ENCODE measurements around the gene ATG13. TPM values are rescaled to one million over a fixed set of nuclear protein-coding genes. Genes with fewer than 3 reads are reported as not detected.

Gene ATG13
- total and polyA plus RNA-seq, 4 donors: 29.9 to 72.7 (median 53.0) TPM

DNA sequence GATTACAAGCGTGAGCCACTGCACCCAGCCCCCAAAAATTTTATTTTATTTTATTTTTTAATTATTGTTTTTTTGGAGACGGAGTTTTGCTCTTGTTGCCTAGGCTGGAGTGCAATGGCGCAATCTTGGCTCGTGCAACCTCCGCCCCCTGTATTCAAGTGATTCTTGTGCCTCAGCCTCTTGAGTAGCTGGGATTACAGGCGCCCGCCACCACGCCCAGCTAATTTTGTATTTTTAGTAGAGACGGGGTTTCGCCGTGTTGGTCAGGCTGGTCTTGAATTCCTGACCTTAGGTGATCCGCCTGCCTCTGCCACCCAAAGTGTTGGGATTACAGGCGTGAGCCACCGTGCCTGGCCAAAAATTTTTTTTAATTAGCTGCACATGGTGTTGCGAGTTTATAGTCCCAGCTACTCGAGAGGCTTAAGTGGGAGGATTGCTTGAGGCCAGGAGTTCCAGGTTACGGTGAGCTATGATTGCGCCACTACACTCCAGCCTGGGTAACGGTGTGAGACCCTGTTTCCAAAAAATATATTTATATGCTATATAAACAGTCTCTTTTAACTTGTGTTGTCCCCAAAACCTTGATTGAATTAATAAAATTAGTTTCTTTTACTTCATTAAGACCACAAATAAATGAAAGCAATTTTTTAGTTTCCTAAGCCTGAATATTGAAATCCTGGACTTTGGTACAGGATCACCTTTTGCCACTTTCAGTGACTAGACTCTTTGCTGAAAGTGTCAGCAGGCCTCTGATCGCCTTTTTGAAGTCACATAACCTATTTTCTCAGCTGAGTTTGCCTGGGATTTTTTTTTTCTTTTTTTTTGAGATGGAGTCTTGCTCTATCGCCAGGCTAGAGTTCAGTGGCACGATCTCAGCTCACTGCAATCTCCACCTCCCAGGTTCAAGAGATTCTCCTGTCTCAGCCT lies 16.2 kb downstream of the ATG13 start:
- Histone ChIP-seq H3K4me3 (ENCODE audit: low read length in 2 of 2) (no peak overlapping the region), H3K27ac (ENCODE audit: low read depth in 1 of 2, low read length in 2 of 2) (no peak overlapping the region), H3K4me1 (ENCODE audit: control insufficient read depth in 1 of 2, insufficient read depth in 2 of 2, low read length in 2 of 2) (no peaks in the 10 kb centered on the region), H3K27me3 (ENCODE audit: control insufficient read depth in 1 of 2, insufficient read depth in 2 of 2, low read length in 1 of 2) (no peaks in the 10 kb centered on the region), H3K9me3 (ENCODE audit: control insufficient read depth, low read length) (no peaks in the 10 kb centered on the region), H3K36me3 (ENCODE audit: control insufficient read depth in 1 of 2, insufficient read depth in 2 of 2, low read length in 1 of 2) (peaks cover 0 to 3% of the 10 kb centered on the region in 2 donors)
- intact Hi-C loops (cut with DNase I): no loop called here
- WGBS, 2 donors: 95 to 96% methylated on average over 22 of the region's 22 CpGs
- no peak for DNase-seq
- ATAC-seq (ENCODE audit: low FRiP score): no peak

DNA sequence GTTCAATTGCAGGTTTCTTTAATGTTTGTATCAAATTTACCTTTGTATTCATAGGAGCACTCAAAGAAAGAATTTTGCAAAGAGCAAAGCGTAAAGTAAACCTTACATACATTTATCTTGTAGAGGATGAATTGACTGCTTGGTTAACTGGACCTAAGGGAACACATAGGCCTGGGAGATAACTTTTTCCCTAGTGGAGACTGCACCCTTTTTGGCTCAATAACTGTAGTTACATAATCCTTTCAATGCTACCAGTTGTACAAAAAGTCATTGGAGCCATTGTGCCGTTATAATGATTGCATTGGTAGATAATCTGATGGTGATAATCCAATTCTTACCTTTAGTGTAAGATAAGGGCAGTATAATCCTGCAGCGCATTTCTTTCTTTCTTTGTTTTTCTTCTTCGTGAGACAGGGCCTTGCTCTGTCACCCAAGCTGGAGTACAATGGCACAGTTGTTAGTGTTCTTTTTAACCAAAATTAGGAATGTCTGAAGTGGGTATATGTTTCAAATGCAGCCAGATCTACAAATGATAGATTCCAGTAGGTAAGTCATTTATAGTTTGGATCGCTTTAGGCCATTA lies 18.3 kb downstream of the ATG13 start:
- no peaks in the 10 kb centered on the region for H3K4me1 ChIP-seq (ENCODE audit: control insufficient read depth in 1 of 2, insufficient read depth in 2 of 2, low read length in 2 of 2)
- H3K9me3 ChIP-seq (ENCODE audit: control insufficient read depth, low read length): no peaks in the 10 kb centered on the region
- DNase-seq: no peak
- H3K36me3 ChIP-seq (ENCODE audit: control insufficient read depth in 1 of 2, insufficient read depth in 2 of 2, low read length in 1 of 2): peaks cover 0 to 3% of the 10 kb centered on the region in 2 donors
- no peak overlapping the region for H3K27ac ChIP-seq (ENCODE audit: low read depth in 1 of 2, low read length in 2 of 2)
- no peak overlapping the region for H3K4me3 ChIP-seq (ENCODE audit: low read length in 2 of 2)
- ATAC-seq (ENCODE audit: low FRiP score): no peak
- 91 to 92% methylated on average over 5 of the region's 5 CpGs for WGBS, 2 donors
- H3K27me3 ChIP-seq (ENCODE audit: control insufficient read depth in 1 of 2, insufficient read depth in 2 of 2, low read length in 1 of 2): no peaks in the 10 kb centered on the region
- intact Hi-C loops (cut with DNase I): no loop called here

DNA sequence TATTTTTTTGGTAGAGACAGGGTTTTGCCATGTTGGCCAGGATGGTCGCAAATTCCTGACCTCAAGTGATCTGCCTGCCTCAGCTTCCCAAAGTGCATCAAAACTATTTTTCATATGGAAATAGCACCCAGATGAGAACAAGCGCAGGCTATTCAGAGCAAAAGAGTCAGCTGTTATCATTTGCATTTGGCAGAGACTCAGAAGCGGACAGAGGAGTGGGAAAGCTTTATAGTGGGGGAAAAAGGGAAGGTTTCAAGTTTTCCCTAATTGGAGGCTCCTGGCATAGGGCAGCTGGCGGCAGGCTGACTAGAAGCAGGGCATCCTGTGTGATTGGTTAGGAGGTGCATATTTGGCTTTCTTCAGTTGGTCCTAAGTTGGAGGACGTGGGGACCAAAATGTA lies 20.2 kb downstream of the ATG13 start:
- H3K27me3 ChIP-seq (ENCODE audit: control insufficient read depth in 1 of 2, insufficient read depth in 2 of 2, low read length in 1 of 2): no peaks in the 10 kb centered on the region
- H3K4me1 ChIP-seq (ENCODE audit: control insufficient read depth in 1 of 2, insufficient read depth in 2 of 2, low read length in 2 of 2): no peaks in the 10 kb centered on the region
- ATAC-seq (ENCODE audit: low FRiP score) (no peak), DNase-seq (no peak)
- H3K27ac ChIP-seq (ENCODE audit: low read depth in 1 of 2, low read length in 2 of 2): no peak overlapping the region
- no peaks in the 10 kb centered on the region for H3K36me3 ChIP-seq (ENCODE audit: control insufficient read depth in 1 of 2, insufficient read depth in 2 of 2, low read length in 1 of 2)
- 96% methylated on average over 5 of the region's 5 CpGs for WGBS, 2 donors
- no peak overlapping the region for H3K4me3 ChIP-seq (ENCODE audit: low read length in 2 of 2)
- H3K9me3 ChIP-seq (ENCODE audit: control insufficient read depth, low read length): no peaks in the 10 kb centered on the region
- intact Hi-C loops (cut with DNase I): no loop called here

DNA sequence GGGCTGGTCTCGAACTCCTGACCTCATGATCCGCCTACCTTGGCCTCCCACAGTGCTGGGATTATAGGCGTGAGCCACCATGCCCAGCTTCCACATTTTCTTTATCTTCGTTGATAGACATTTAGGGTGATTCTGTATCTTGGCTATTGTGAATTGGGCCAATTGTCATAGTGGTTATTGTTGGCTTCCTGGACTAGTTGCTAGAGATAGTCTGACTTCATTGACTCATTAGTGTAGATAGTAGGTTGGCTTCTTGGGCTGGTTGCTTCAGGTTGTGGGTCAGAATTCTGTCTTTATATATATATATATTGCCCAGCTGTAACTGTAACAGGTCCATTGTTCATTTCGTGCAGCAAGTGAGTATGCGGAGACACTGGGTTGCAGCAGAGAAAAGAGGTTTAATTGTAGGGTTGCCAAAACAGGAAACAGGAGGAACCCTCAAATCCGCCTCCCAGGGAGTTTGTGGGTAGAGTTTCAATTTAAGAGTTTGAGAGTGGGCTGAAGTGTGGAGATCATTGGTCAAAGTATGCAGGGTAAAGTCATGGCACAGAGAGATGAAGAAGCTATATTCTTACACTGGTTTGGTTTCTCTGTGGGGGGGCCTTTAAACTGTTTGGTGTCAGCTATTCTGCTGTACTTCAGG lies 22.0 kb downstream of the ATG13 start:
- Histone ChIP-seq H3K4me1 (ENCODE audit: control insufficient read depth in 1 of 2, insufficient read depth in 2 of 2, low read length in 2 of 2) (no peaks in the 10 kb centered on the region), H3K27ac (ENCODE audit: low read depth in 1 of 2, low read length in 2 of 2) (no peak overlapping the region), H3K36me3 (ENCODE audit: control insufficient read depth in 1 of 2, insufficient read depth in 2 of 2, low read length in 1 of 2) (no peaks in the 10 kb centered on the region), H3K4me3 (ENCODE audit: low read length in 2 of 2) (no peak overlapping the region), H3K9me3 (ENCODE audit: control insufficient read depth, low read length) (no peaks in the 10 kb centered on the region), H3K27me3 (ENCODE audit: control insufficient read depth in 1 of 2, insufficient read depth in 2 of 2, low read length in 1 of 2) (no peaks in the 10 kb centered on the region)
- 96 to 97% methylated on average over 7 of the region's 7 CpGs for WGBS, 2 donors
- ATAC-seq (ENCODE audit: low FRiP score) (no peak), DNase-seq (no peak)
- intact Hi-C loops (cut with DNase I): no loop called here

DNA sequence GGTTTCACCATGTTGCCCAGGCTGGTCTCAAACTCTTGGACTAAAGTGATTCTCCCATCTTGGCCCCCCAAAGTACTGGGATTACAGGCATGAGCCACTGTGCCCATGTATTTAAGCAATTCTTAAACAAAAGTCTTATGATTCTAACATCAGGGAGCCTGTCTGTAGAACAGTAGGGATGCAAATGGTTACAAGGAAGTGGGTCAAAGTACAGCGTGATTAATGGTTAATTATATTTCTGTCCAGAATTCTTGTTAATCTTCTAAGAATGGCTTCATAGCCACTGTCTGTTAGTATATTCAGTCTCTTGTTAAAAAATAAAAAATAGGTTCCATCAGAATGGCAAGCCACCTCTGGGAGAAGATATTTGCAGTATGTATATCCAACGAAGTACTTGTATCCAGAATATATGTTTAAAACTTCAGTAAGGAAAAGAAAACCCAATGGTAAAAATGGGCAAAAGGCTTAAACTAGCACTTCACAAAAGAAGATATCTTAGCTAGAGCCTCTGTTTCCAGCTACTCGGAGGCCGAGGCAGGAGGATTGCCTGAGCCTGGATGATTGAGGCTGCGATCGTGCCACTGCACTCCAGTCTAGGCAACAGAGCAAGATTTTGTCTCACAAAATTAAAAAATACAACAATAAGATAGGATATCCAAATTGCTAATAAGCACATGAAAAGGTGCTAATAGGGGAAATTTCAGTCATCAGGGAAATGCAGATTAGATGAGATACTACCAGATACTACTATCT lies 22.9 kb downstream of the ATG13 start:
- Histone ChIP-seq H3K4me3 (ENCODE audit: low read length in 2 of 2) (no peak overlapping the region), H3K4me1 (ENCODE audit: control insufficient read depth in 1 of 2, insufficient read depth in 2 of 2, low read length in 2 of 2) (no peaks in the 10 kb centered on the region), H3K36me3 (ENCODE audit: control insufficient read depth in 1 of 2, insufficient read depth in 2 of 2, low read length in 1 of 2) (no peaks in the 10 kb centered on the region), H3K27ac (ENCODE audit: low read depth in 1 of 2, low read length in 2 of 2) (no peak overlapping the region), H3K27me3 (ENCODE audit: control insufficient read depth in 1 of 2, insufficient read depth in 2 of 2, low read length in 1 of 2) (no peaks in the 10 kb centered on the region), H3K9me3 (ENCODE audit: control insufficient read depth, low read length) (no peaks in the 10 kb centered on the region)
- ATAC-seq (ENCODE audit: low FRiP score) (no peak), DNase-seq (no peak)
- 93 to 94% methylated on average over 6 of the region's 6 CpGs for WGBS, 2 donors
- intact Hi-C loops (cut with DNase I): no loop called here

DNA sequence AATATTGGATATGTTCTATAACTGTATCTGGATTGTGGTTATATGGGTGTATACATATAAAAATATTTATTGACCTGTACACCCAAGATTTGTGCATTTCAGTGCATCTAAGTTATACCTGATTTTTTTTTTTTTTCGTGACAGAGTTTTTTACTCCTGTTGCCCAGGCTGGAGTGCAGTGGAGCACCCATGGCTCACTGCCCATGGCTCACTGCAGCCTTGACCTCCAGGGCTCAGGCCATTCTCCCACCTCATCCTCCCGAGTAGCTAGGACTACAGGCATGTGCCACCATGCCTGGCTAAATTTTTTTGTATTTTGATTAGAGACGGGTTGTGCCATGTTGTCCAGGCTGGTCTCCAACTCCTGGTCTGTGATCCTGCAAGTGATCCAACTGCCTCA lies 24.3 kb downstream of the ATG13 start:
- H3K9me3 ChIP-seq (ENCODE audit: control insufficient read depth, low read length): no peaks in the 10 kb centered on the region
- ATAC-seq (ENCODE audit: low FRiP score): no peak
- peaks cover 4 to 7% of the 10 kb centered on the region in 2 donors for H3K36me3 ChIP-seq (ENCODE audit: control insufficient read depth in 1 of 2, insufficient read depth in 2 of 2, low read length in 1 of 2)
- intact Hi-C loops (cut with DNase I): no loop called here
- 69 to 78% methylated on average over 3 of the region's 3 CpGs for WGBS, 2 donors
- H3K4me3 ChIP-seq (ENCODE audit: low read length in 2 of 2): no peak overlapping the region
- no peaks in the 10 kb centered on the region for H3K27me3 ChIP-seq (ENCODE audit: control insufficient read depth in 1 of 2, insufficient read depth in 2 of 2, low read length in 1 of 2)
- no peaks in the 10 kb centered on the region for H3K4me1 ChIP-seq (ENCODE audit: control insufficient read depth in 1 of 2, insufficient read depth in 2 of 2, low read length in 2 of 2)
- H3K27ac ChIP-seq (ENCODE audit: low read depth in 1 of 2, low read length in 2 of 2): no peak overlapping the region
- no peak for DNase-seq

DNA sequence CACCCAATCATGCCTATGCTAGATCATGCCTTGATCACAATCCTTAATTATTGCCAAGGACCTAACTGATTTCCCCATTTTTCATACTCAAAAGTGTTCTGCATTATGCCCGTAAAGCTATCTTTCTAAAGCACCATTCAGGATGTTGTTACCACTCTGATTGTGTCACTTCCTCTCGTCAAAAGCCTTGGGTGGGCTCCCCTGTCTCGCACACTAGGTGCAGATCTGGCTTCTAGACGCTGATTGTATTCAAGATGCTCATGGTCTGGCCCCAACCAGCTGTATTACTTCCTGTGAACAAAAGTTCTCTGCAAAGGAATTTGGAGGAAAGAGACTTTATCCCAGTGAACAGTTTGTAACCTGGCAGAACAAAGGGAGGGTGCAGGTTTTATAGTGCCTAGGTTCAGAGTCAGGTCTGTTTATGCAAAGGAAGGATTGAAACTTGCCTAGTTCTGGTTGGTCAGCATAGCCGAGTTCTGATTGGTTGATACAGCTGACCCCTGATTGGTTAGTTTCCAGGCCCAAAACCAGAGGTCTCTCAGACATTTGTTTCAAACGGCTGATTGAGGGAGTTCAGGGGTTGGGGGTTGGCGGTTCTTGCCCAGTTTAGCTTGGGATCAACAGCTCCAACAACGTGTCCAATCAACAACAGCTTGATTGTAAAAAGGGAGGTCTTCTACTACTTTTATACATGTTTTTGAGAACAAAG lies 25.4 kb downstream of the ATG13 start:
- H3K27ac ChIP-seq (ENCODE audit: low read depth in 1 of 2, low read length in 2 of 2): no peak overlapping the region
- DNase-seq (no peak), ATAC-seq (ENCODE audit: low FRiP score) (no peak)
- H3K9me3 ChIP-seq (ENCODE audit: control insufficient read depth, low read length): no peaks in the 10 kb centered on the region
- H3K27me3 ChIP-seq (ENCODE audit: control insufficient read depth in 1 of 2, insufficient read depth in 2 of 2, low read length in 1 of 2): no peaks in the 10 kb centered on the region
- intact Hi-C loops (cut with DNase I): no loop called here
- WGBS, 2 donors: 94% methylated on average over 8 of the region's 8 CpGs
- H3K36me3 ChIP-seq (ENCODE audit: control insufficient read depth in 1 of 2, insufficient read depth in 2 of 2, low read length in 1 of 2): peaks cover 4 to 7% of the 10 kb centered on the region in 2 donors
- no peak overlapping the region for H3K4me3 ChIP-seq (ENCODE audit: low read length in 2 of 2)
- no peaks in the 10 kb centered on the region for H3K4me1 ChIP-seq (ENCODE audit: control insufficient read depth in 1 of 2, insufficient read depth in 2 of 2, low read length in 2 of 2)

DNA sequence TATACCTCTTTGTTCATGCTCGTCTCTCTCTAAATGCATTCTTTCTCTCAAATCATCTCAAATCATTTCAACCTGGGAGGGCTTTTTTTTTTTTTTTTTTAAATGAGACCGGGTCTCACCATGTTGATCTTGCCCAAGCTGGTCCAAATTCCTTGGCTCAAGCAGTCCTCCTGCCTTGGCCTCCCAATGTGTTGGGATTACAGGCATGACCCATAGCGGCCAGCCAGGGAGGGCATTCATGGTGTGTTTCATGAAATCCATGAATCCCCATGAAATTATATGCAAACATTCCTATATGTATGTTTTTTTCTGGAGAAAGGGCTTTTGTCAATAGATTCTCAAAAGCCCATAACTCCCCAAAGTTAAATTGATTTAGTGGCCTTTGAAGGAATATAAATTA lies 26.2 kb downstream of the ATG13 start:
- no peak overlapping the region for H3K27ac ChIP-seq (ENCODE audit: low read depth in 1 of 2, low read length in 2 of 2)
- ATAC-seq (ENCODE audit: low FRiP score) (no peak), DNase-seq (no peak)
- H3K4me3 ChIP-seq (ENCODE audit: low read length in 2 of 2): no peak overlapping the region
- no peaks in the 10 kb centered on the region for H3K27me3 ChIP-seq (ENCODE audit: control insufficient read depth in 1 of 2, insufficient read depth in 2 of 2, low read length in 1 of 2)
- intact Hi-C loops (cut with DNase I): no loop called here
- no peaks in the 10 kb centered on the region for H3K9me3 ChIP-seq (ENCODE audit: control insufficient read depth, low read length)
- no peaks in the 10 kb centered on the region for H3K4me1 ChIP-seq (ENCODE audit: control insufficient read depth in 1 of 2, insufficient read depth in 2 of 2, low read length in 2 of 2)
- WGBS, 2 donors: 88 to 92% methylated on average over 3 of the region's 3 CpGs
- peaks cover 4 to 7% of the 10 kb centered on the region in 2 donors for H3K36me3 ChIP-seq (ENCODE audit: control insufficient read depth in 1 of 2, insufficient read depth in 2 of 2, low read length in 1 of 2)

Data from aorta (tissue), 5 donors.